Pons (tissue), 1 donor: Measurements from ENCODE around the gene GAS6.
A peak's percentile ranks its signal among the peaks of the same experiment; 100 is the strongest.

Experiments
- DNase-seq: peaks from one replicate; pipeline ENCODE4 v3.0.0-alpha.2; 2016; ENCODE audit warnings: low spot score

The GAS6 gene

DNA sequence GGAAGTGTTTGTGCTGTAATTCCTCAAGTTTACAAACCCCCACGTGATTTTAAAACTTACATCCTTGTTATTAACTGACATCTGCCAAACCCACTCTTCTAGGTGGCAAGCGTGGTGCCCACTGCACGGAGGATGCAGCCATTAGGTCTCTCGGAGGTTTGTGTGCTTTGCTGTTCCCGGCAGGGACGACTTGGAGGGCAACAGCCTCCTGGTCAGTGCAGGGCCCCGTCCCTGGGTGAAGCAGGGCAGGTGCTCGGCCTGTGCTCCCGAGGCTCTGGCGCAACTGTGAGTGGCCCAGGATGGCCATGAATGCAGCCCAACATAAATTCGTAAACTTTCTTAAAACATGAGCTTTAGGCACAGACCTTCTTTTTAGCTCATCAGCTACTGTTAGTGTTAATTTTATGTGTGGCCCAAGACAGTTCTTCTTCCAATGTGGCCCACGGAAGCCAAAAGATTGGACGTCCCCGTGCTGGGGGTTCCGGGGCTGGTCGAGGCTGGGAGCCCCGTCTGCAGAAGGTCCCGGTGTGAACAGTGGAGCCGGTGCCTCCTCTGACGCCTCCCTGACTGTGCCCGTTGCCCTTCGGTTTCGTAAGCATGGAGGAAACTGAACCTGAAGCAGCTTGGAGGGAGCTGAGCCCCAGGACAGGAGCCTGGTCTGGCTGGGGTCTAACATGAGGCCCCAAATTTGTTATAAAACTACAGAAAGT lies 11.9 kb downstream of the GAS6 start:
- DNase-seq, result no peak

DNA sequence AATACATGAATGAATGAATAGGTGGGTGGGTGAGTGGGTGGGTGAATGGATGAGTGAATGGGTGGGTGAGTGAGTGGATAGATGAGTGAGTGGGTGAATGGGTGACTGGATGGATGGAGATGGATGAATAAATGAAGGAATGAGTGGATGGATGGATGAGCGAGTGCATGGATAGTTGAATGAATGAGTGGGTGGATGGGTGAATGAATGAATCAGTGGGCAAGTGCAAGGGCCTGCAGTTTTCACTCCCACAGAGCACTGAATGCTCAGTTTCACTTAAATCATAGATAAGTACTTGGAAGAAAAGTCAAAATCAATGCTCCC lies 12.4 kb downstream of the GAS6 start:
- no peak for DNase-seq

DNA sequence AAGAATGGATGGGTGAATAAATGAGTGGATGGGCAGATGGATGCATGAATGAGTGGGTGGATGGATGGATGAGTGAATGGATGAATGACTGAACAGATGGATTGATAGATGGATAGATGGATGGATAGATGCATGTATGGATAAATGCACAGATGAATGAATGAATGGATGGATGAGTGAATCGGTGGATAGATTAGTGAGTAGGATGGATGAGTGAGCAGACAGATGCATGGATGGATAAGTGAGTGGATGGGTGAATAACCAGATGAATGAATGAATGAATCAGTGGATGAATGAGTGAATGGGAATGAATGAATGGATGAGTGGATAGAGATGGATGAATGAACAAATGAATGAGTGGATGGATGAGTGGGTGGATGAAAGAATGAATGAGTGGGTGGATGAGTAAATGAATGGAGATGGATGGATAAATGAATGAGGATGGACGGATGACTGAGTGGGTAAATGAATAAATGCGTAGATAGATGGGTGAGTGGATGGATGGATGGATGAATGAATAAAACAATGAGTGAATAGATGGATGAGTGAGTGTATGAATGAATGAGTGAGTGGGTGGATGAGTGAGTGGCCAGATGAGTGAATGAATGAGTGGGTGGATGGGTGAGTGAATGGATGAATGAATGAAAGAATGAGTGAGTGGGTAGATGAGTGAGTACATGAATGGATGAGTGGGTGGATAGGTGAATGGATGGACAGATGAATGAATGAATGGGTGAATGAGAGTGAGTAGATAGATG lies 13.0 kb downstream of the GAS6 start:
- no peak for DNase-seq

DNA sequence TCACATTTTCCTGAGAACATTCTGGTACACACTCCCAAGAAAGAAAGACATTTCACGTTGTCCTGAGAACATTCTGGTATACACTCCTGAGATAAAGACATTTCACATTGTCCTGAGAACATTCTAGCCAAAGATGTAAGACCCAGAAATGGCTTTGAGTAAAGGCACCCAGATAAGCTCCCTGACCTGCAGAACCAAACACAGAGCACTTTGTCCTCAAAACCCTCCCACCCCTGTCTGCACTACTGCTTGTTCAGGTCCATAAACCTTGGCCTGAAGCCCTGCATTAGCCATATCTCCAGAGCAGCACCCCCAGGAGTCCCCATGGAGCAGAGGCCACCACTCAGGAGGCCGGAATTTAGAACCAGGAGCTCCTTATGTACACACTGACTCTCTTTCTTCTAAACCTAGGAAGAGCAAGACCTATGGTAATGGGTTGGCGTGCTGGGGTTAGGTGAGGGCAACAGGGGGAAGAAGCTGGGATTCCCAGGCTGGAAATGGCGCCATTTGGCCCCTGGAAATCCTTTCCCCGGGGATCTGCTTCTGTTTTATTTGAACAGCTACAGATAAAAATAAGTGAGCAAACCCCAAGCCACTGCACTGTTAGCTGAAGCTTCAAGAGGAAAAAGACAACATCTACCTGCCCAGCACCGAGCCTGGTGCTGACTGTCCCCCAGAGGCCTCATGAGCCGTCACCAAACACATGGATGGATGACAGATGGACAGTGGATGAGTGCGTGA lies 13.7 kb downstream of the GAS6 start:
- DNase-seq, result no peak

DNA sequence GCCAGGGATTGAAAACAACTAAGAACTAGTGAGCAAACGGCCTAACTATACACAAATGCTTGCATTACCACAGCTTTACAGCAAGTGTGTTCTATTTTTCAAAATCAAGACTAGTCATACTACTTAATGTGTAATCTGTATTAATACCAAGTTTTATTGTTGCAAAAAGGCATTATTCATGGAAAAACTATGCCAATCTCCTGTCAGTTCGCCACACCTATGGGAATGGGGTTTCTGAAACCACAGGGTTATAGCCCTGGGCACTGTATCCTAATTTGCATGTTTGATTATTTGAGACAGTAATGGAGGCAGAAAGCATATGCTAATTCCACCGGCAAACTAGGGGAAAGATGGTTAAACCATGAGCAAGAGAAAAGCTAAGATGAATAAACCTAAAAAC lies 14.3 kb downstream of the GAS6 start:
- DNase-seq, result no peak

DNA sequence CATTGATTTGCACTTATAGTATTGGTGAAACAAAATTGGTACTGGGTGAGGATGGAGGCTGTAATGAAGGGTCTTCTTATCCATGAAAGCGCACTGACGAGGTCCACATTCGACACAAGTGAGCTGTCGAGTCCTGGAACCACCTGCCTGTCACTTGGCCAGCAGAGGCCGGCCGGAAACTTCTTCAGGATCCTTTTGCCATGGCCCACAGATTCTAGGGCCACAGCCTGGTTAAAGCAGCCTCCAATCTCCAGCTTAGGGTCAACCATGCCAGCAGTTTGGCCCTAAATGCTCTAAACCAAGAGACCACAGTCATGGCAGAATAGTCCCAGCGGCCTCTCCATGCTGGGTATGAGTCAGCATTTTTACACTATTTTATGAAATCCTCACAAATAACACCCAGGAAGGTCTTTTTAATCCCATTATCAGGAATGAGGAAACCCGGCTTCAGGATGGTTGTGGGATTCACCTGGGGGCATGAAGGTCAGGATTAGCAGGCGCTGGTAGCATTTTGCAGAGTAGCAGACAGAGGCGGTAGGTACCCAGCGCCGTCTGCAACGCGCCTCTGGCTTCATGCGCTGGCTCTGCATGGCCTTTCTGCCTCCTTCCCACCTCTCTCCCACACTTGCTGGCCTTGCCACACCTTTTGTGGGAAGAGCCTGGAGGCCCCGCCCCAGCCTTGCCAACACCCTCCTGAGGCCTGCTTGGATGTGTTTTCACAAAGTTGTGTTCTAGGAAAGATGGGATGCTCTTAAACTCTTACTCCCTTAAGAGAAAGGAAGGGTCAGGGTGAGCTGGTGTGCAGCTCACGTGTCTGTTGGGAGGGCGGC lies 15.2 kb downstream of the GAS6 start:
- DNase-seq, result no peak

DNA sequence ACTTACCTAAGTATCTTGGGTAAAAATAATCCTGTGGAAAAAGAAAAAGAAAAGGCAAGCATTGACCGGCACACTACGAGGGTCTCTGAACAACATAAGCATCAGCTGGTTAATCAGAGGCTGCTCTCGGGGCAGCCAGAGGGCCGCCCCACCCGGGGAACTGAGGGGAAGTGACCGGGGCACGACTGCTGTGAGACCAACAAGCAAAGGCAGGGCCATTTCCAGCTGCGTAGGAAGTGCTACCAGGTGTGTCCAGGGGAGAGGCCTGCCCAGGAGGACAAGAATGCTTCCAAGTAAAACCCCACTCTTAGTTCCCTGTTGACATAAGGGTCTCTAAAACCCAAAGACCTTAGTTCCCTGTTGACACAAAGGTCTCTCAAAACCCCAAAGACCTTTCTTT lies 15.9 kb downstream of the GAS6 start:
- DNase-seq, result no peak

DNA sequence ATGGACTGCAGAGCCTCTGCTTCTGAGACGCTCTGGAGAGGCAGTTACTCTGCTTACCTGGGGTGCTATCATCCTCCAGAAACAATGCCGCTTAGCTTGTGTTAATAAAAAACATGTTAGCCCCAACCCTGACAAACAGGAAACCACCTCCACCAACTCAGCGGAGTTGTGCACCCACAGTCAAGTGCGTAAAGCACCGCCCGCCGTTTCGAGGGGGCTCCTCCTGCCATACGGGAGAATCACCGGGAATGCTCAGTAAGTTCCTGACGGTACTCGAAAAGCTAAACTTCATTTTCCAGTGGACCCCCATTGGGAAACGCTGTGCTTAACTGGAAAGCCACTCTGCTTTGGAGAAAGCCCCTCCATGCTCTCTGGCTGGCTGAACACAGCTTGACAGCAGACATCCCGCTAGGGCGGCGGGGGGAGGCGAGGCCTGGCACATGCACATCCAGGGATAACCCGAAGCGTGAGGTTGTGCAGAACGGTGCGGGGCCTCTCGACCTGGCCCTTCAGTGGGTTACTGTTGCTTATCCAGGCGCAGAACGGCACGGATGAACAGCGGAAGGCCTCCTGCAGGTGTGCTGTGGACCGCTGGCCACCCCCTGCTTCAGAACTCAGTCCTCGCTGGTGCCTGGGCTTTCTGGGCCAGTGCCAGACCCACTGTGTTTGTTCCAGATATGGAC lies 17.1 kb downstream of the GAS6 start:
- no peak for DNase-seq

DNA sequence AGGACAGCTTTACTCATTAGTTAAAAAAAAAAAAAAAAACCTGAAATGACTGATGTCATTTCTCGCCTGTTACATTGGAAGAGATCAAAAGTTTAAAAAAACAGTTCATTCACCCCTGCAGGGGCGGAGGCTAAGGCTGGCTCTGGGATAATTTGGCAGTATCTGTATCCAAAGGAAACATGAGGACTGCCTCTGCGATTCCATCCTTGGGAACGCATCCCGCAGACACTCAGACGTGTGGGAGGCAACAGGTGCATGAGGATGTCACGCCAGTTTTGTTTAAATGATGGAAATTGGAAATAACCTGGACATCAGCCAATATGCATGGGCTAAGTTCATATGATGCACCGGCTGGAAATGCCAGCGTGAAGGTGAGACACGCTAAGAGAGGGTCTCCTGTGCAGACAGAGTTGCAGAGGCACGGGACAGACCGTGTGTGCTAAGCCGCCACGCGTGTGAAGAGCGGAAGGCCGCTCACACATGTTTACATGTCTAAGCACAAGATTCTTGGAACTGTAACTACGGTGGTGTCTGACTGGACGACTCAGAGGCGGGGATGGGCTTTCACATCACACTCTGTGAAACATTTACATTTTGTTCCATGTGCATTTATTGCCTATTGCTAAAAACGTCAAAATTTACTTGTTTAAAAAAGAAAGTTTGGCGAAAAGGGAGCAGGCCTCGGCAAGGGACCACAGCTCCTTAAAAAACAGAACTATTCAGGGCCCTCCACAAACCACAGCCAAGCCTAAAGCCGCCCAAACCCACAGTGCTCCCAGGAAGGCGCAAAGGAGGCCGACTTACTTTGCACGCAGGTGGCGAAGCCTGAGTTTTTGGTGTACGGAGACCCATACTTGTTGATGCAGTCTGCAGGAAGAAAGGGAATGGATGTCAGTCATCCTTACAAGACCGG lies 17.9 kb downstream of the GAS6 start:
- DNase-seq, result no peak

DNA sequence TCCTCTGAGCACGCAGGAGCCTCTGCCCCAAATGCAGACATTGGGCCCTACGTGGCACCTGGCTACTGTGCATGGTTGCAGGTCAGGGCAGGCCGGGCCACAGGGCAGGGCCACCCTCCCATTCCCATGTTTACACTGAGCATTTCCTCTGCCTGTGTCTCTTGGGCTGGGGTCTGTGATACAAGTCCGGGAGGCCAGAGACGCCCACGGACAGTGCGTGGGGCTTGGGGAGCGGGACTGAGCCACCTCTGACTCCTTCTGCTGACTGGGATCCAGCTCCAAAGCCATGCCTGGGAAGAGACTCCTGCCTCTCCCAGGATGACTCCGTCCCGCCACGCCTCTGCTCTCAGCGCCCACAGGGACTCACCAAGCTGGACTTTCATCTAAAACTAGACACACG lies 18.8 kb downstream of the GAS6 start:
- DNase-seq, result no peak

DNA sequence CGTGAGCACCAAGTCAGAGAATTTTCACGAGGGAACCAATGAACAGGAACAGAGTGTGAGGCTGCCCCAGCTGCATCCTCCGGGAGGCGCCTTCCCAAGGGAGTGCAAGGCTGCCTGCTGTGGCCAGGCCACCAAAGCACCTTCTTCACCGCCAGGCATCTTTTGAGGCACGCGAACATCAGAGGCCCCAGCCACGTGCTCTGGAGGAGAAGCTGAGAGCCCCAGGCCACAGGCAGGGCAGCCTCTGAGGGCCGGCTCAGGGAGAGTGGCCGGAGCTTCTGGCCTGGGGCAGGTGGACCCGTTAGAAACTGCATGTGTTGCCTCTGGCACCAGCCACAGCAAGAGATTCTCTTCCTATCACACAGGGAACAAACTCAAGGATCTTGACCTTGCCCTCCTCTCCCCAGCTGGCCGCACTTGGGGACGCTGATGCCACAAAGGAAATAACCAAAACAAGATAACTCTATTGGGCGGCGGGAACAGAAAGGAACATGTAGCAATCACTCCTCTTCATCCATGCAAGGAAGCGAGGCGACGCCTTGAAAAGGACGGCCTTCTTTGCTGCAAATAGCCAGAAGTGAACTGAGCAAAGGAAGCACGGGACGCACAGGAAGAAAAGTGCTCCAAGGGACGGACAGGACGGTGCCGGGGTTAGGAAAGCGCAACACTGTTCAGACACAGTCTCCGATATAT lies 19.9 kb downstream of the GAS6 start:
- no peak for DNase-seq

DNA sequence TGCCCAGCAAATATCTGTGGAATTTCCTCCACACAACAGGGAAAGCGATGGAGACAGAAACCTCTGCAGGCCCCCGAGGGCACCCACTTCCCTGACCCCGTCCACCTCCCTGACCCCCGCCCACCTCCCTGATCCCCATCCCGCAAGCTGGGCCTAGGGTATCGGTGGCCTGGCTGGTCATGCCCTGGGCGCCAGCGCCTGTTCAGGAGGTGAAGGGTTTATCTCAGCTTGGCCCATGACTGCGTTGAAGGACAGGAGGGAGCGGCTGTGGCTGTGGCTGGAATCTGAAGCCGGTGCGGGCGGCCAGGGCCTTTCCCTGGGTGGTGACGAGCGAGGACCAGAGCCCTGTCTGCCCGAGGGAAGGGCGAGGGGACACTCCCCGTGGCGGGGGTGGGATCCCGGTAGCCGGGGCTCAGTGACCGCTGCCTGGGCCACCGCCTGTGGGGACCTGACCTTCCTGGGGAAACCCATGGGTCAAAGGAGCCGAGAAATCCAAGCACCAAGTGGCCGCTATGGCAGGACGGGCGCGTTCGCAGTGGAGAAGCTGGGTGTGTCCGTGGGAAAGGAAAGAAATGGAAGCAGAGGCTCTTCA lies 20.7 kb downstream of the GAS6 start:
- DNase-seq, result no peak

DNA sequence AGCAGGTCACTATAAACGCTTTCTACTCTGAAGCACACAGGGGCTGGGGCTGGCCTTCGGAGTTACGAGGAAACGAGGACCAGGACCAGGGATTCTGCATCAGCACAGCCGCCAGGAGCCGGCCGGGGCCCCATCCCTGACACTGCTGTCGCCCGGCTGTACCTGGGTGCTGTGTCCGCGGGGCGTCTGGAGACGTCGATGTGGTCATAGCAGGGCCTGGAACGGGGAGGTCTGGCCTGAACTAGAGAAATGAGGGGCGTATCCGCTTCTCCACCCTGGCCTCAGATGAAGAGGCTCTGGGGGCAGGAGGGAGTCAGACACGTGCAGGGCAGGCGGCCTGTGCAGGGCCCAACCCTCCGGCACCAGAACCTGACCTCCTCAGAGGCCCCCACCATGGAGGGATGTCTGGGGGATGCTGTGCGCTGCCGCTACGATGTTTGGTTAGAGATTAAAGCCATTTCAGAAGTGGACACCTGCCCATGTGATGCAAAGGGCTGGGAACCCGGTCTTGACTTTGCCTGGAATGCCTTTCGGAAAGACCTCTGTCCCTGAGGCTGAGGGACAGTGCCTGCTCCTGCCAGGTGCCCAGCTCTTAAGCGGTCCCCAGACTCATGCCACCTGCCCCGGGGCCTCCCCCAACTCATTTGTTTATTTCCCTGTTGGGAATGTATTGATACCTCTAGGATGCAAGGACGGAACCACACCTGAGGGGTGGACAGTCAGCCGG lies 21.4 kb downstream of the GAS6 start:
- DNase-seq, result no peak

DNA sequence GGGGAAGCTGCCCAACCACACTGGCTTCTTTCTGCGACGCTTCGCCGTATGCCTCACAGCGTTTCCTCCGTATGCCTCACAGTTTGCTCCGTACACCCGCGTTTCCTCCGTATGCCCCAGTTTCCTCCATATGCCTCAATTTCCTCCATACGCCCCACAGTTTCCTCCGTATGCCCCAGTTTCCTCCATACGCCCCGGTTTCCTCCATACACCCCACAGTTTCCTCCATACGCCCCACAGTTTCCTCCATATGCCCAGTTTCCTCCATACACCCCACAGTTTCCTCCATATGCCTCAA lies 22.6 kb downstream of the GAS6 start:
- no peak for DNase-seq

DNA sequence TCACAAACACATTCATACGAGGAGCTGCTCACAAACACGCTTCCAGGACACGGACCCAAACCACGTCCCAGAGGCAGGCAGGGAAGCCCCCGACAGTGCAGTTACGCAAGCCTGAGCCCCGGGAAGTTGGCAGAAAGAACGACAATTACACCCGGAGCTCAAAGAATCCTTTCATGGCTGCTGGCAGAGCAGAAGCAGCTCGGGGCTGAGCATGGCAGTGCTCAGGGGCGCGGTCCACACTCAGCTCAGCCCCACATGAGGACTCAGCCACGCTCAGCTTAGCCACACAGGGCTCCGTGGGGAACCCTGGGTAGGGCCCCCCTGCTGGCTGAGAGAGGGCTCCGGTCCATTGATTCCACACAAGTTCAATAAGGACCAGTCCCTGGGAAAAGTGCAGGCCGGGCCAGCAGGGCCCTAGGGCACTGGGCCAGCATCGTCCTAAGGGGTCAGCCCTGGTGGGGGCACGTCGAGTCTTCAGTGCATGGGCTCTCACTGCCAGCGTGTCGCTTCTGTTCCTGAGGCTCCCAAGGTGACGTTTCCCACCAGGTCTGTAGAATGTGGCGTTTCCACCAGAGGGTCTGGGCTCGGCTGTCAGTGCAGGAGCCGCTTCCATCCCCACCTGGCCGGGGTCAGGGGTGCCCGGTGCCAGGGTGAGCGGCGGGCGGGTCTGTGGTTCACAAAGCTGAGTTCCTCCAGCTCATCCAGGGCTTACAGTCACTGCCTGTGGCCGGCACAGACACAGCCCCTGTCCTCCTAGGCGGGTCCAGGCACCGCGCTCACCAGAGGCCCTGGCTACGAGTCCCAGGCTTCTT lies 23.1 kb downstream of the GAS6 start:
- peak; percentile 82 for DNase-seq

DNA sequence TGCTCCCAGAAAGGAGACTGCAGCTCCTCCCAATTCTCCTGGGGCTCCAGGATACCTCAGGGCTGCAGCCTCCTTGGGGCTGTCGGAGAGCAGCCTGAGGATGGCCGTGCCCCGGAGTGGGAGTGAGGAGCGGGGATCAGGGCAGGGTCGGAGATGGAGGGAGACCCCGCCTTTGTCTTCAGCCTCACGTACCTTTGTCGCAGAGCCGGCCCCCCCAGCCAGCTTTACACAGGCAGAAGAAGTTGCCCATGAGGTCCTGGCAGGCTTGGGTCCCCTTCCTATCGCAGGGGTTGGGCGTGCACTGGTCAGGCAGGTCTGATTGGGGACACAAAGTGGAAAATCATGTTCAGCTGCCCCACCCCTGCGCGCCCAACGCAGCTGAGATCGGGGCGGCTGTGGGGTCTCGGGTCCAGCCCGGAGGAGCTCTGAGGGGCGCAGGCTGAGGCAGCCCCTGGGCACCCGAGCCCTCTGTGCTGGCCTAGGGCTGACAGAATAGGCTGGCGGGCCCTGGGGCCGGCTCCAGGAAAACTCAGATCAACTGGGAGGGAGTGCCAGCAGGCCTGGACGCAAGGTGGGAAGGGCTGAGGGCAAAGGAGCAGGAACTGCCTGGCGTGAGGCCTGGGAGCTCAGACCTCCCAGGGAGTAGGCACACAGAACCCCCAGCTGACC lies 24.2 kb downstream of the GAS6 start:
- no peak for DNase-seq

DNA sequence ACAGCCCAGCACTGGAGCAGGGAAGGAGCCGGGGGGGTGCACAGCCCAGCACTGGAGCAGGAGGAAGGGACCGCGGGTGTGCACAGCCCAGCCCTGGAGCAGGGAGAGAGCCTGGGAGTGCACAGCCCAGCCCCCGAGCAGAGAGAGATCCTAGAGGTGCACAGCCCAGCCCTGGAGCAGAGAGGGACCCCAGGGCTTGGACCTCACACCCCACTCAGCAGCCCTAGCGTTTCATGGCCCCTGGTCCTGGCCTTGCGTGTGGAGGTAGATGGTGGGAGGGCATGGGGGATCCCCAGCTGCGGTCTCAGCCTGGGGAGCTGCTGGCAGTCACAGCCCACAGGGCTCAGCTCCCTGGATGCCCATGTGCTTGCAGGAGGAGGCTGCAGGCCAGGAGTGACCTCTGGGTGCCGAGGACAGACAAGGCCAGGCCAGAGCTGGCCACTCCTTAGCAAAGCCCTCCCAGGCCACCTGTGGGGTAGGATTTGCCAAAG lies 25.1 kb downstream of the GAS6 start:
- no peak for DNase-seq
